Breast epithelium (tissue), 4 donors: ENCODE measurements around the gene PLCH2. TPM values are rescaled to one million over a fixed set of nuclear protein-coding genes. Genes with fewer than 3 reads are reported as not detected.

ENCODE experiments used
- DNase-seq, 2 donors: peaks; one replicate each; pipeline ENCODE4 v3.0.0-alpha.2; 2019; ENCODE audit warnings: low spot score in 2 of 2
- H3K27ac ChIP-seq, 2 donors: fragments of 200-600 bp; sonication (generic) in 1 of 2; one replicate each; pipeline ENCODE4 v1.5.1; 2016 to 2019; ENCODE audit warnings: mild to moderate bottlenecking in 1 of 2
- H3K27me3 ChIP-seq, 2 donors: fragments of 200-600 bp; sonication (generic) in 1 of 2; one replicate each; pipeline versions ENCODE4 v1.5.1 to v1.6.0; 2017 to 2019; ENCODE audit warnings: control low read depth in 1 of 2, mild to moderate bottlenecking in 1 of 2
- H3K36me3 ChIP-seq: fragments of 200-600 bp; one replicate; pipeline ENCODE4 v1.5.1; 2019
- H3K4me1 ChIP-seq, 2 donors: fragments of 200-600 bp; sonication (generic); one replicate each; pipeline ENCODE4 v1.5.1; 2016 to 2019; ENCODE audit warnings: control low read depth in 1 of 2
- H3K4me3 ChIP-seq, 3 donors: fragments of 200-600 bp; sonication (generic); 1 replicate in 2 of 3; 2 replicates in 1 of 3; pipeline ENCODE4 v1.5.1; 2016 to 2019; ENCODE audit warnings: mild to moderate bottlenecking in 3 of 3, moderate library complexity in 2 of 3
- H3K9me3 ChIP-seq, 2 donors: fragments of 200-600 bp; sonication (generic) in 1 of 2; one replicate each; pipeline ENCODE4 v1.5.1; 2016 to 2019; ENCODE audit warnings: control low read depth in 1 of 2
- CTCF ChIP-seq, 3 donors: fragments of 450-650 bp; IDR thresholded peaks; one replicate each; pipeline ENCODE4 v1.5.1; 2016 to 2017; ENCODE audit warnings: antibody characterized with exemption in 3 of 3, mild to moderate bottlenecking in 3 of 3, moderate library complexity in 3 of 3
- POLR2A ChIP-seq: fragments of 450-650 bp; IDR thresholded peaks from one replicate; pipeline ENCODE4 v1.6.1; 2016; ENCODE audit warnings: antibody characterized with exemption, mild to moderate bottlenecking, moderate library complexity
- POLR2AphosphoS5 ChIP-seq, 3 donors: sonication (generic); formaldehyde crosslinking; IDR thresholded peaks; one replicate each; pipeline ENCODE4 v1.6.1; 2017; ENCODE audit warnings: antibody characterized with exemption in 3 of 3
- intact Hi-C: fragments of 100-400 bp; cut with DNase I; formaldehyde crosslinking; loops from one replicate; pipeline ENCODE4 v1.15.1; 2023; ENCODE audit warnings: low total_unique reads
- total RNA-seq, 3 donors: library from RNA; depleted of rRNA; stranded (reverse); fragments of >200 nt; gene quantifications; one replicate each; pipeline ENCODE4 v1.1.0, GENCODE V29; 2016

PLCH2 gene
- total RNA-seq, 3 donors from 2014 or later: 0.16 to 12.0 (median 10.2) TPM

- H3K4me1 ChIP-seq: no peaks in the 10 kb centered on the region
- peaks cover 0 to 35% of the 10 kb centered on the region in 2 donors for H3K27me3 ChIP-seq
- H3K9me3 ChIP-seq: peaks cover 0 to 11% of the 10 kb centered on the region in 2 donors
- no peak overlapping the region for H3K27ac ChIP-seq
- no peaks in the 10 kb centered on the region for H3K36me3 ChIP-seq
- TF ChIP-seq POLR2AphosphoS5 (IDR thresholded peaks at IDR 0.05): no peak
- H3K4me3 ChIP-seq: no peak overlapping the region
- no peak for DNase-seq
- intact Hi-C loops: no loop called here
Observed at GRCh38 chr1:2432441-2432844, 43.6 kb upstream of the PLCH2 start.

- intact Hi-C loops: no loop called here
- no peak overlapping the region for H3K27ac ChIP-seq
- no peak for DNase-seq
- no peak overlapping the region for H3K4me3 ChIP-seq
- H3K27me3 ChIP-seq: peaks cover 0 to 30% of the 10 kb centered on the region in 2 donors
- TF ChIP-seq POLR2AphosphoS5 (IDR thresholded peaks at IDR 0.05) (no peak), CTCF (IDR thresholded peaks at IDR 0.05) (no peak), POLR2A (no peak)
- H3K9me3 ChIP-seq: peaks cover 0 to 11% of the 10 kb centered on the region in 2 donors
- H3K4me1 ChIP-seq: peaks cover 0 to 4% of the 10 kb centered on the region in 2 donors
- no peaks in the 10 kb centered on the region for H3K36me3 ChIP-seq
Observed at GRCh38 chr1:2433196-2433595, 42.9 kb upstream of the PLCH2 start.

GRCh38 chr1:2433936-2434655 lies 42.0 kb upstream of the PLCH2 start:
- no peak overlapping the region for H3K27ac ChIP-seq
- peaks cover 0 to 21% of the 10 kb centered on the region in 2 donors for H3K27me3 ChIP-seq
- no peak for TF ChIP-seq POLR2A
- TF ChIP-seq CTCF (IDR thresholded peaks at IDR 0.05): no peak
- no peak for TF ChIP-seq POLR2AphosphoS5 (IDR thresholded peaks at IDR 0.05)
- intact Hi-C loops: no loop called here
- H3K4me3 ChIP-seq: no peak overlapping the region
- peaks cover 0 to 11% of the 10 kb centered on the region in 2 donors for H3K9me3 ChIP-seq
- no peaks in the 10 kb centered on the region for H3K36me3 ChIP-seq
- H3K4me1 ChIP-seq: peaks cover 0 to 6% of the 10 kb centered on the region in 2 donors
- DNase-seq: no peak

GRCh38 chr1:2435091-2435490 lies 41.0 kb upstream of the PLCH2 start:
- no peak for TF ChIP-seq CTCF (IDR thresholded peaks at IDR 0.05)
- no peak for TF ChIP-seq POLR2AphosphoS5 (IDR thresholded peaks at IDR 0.05)
- TF ChIP-seq POLR2A: no peak

GRCh38 chr1:2435746-2436355 lies 40.2 kb upstream of the PLCH2 start:
- intact Hi-C loops: no loop called here
- no peak for DNase-seq
- no peak for TF ChIP-seq CTCF (IDR thresholded peaks at IDR 0.05)
- no peak for TF ChIP-seq POLR2AphosphoS5 (IDR thresholded peaks at IDR 0.05)
- TF ChIP-seq POLR2A: no peak
- Histone ChIP-seq H3K4me3 (no peak overlapping the region), H3K27me3 (peaks cover 0 to 20% of the 10 kb centered on the region in 2 donors), H3K36me3 (no peaks in the 10 kb centered on the region), H3K27ac (no peak overlapping the region), H3K9me3 (no peaks in the 10 kb centered on the region), H3K4me1 (peaks cover 0 to 6% of the 10 kb centered on the region in 2 donors)

More at GRCh38 chr1:2435091-2435490, 41.0 kb upstream of the PLCH2 start:
- peaks cover 0 to 6% of the 10 kb centered on the region in 2 donors for H3K4me1 ChIP-seq
- H3K9me3 ChIP-seq: peaks cover 0 to 1% of the 10 kb centered on the region in 2 donors
- no peak for DNase-seq
- intact Hi-C loops: no loop called here
- H3K4me3 ChIP-seq: no peak overlapping the region
- no peaks in the 10 kb centered on the region for H3K36me3 ChIP-seq
- peaks cover 0 to 19% of the 10 kb centered on the region in 2 donors for H3K27me3 ChIP-seq
- no peak overlapping the region for H3K27ac ChIP-seq
